Pulmonary artery endothelial cell (primary cell): ENCODE results near the gene DEPDC5. TPM values are rescaled to one million over a fixed set of nuclear protein-coding genes. Genes with fewer than 3 reads are reported as not detected.

Source experiments
- DNase-seq: peaks from one replicate; pipeline ENCODE4 v3.0.0-alpha.2; 2011; ENCODE audit warnings: low read depth, low spot score
- total RNA-seq: library from RNA; depleted of rRNA; stranded (reverse); fragments of >200 nt; gene quantifications from 2 replicates; pipeline ENCODE4 v1.2.3, GENCODE V29; 2014

The DEPDC5 gene
- total RNA-seq, 1 donor from 2014 or later = 10.5 TPM

DNA sequence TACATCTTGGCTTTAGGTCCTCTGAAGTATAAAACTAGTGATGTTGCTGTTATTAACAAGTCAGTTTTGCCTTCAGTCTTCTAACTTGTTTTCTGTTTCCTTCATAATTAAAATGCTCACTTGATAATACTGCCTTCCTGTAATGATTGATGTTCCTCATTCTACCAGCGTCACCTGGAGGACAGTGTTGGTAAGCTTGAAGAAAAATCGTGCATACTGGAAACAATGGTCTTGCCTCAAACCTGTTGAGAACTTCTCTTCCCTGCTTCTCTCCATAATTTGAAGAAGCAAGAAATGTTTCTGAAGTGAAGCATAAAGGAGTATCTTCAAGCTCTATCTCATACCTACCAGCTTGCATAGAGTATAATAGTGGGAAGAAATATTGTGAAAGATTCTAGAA is 193.5 kb downstream of the DEPDC5 start:
- peak; percentile 11 for DNase-seq

- DNase-seq = no peak
Measured at GRCh38 chr22:31948002-31948401, 194.2 kb downstream of the DEPDC5 start.

DNA sequence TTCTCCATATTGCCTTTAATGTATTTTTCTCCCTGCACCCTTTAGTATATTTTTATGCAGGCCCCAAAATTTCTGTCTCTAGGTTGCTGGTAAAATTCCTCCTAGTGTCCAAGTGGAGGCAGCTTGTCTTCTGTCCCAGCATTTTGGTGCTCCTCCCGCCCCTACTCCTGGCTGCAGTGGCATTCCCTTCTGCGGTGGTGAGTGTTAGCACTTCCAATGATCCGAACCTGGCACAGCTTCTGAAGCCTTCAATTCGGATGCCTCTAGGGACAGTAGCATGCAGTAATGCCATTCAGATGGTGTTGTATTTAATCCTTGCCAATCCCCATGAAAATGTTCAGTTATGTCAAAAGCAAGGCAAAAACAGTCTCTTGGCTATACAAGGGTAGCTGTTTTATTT is 196.4 kb downstream of the DEPDC5 start:
- DNase-seq = no peak

DNA sequence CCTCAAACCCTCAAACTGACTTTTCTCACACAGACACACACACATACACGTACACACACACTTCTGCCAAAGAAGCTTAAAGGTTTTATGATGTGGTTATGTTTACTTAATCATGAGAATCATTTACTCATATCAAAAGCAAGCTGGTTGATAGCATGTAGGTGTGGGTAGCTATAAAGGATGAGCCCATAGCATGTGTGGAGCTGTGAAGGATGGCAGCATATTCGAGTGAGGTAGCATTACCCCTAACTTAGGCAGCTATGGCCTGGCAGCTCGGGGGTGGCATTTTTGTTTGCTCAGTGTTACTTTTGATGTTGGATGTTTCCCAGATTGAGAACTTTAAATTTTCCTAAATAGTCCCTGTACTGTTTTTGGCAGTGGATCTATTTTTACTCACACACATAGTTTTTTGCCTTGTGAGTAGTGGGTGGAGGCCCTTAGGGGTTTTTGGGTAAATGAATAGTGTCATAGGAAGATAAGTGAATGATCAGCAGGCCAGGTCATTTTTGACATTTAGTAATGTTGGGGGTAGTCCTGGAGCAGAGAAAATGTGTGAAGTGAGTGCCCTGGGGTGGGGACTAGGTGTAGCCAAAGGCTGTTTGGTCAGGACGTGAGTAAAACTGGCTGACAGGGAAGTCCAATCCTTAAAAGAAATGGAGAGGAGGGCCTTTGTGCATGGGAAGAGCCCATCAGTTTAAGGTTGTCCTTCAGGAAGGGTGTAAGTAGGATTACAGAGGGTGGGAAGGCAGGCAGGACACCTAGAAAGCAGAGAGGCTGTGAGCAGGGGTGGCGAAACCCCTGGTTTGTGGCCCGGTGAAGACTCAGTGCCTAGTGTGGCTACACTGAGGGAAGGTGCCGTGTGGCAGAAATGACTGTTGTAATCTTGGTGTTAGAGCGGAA is 197.6 kb downstream of the DEPDC5 start:
- DNase-seq = no peak

GRCh38 chr22:31952094-31952401 is 198.2 kb downstream of the DEPDC5 start:
- no peak for DNase-seq

DNA sequence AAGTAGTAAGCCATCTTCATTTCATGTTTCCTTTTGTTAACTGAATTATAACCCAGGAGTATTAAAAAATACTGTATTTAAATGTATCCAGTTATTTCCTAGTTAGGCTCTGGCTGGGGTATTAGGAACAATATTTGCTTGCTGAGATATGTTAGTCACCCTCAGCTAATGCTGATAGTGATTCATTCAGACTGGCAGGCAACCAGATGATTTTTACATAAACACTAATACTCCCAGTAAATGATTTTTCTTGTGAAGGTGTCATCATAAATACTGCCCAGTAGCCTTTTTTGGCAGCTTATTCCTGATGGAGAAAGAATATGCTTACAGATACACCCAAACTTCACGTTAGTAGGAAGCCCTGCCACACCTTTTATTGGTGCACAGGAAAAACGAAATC is 198.7 kb downstream of the DEPDC5 start:
- peak; percentile 63 for DNase-seq

GRCh38 chr22:31953261-31953660 is 199.4 kb downstream of the DEPDC5 start:
- DNase-seq = no peak

- no peak for DNase-seq
Measured at GRCh38 chr22:31954535-31955523, 201.0 kb downstream of the DEPDC5 start.

GRCh38 chr22:31956360-31956759 is 202.5 kb downstream of the DEPDC5 start:
- no peak for DNase-seq

Other genes starting within 250 kb of the DEPDC5 start
- 39.4 and 48.0 TPM in 2 replicates for gene PISD, start 91.8 kb upstream of the DEPDC5 start, total RNA-seq
- 24.1 and 25.1 TPM in 2 replicates for gene PRR14L, start 3.9 kb upstream of the DEPDC5 start, total RNA-seq
- 99.4 and 130 TPM in 2 replicates for gene YWHAH, start 190.5 kb downstream of the DEPDC5 start, total RNA-seq